Thyroid gland (tissue), 4 donors: ENCODE measurements around the gene PTPRZ1.

Source experiments
- POLR2A ChIP-seq, 2 donors: fragments of 450-650 bp; IDR thresholded peaks; one replicate each; pipeline ENCODE4 v1.6.1; 2017; ENCODE audit warnings: antibody characterized with exemption in 2 of 2, mild to moderate bottlenecking in 2 of 2, moderate library complexity in 1 of 2
- TF ChIP-seq, protein P1 (sequence below), 6 experiments: fragments of 200-600 bp in 3 of 6; fragments of 450-650 bp in 3 of 6; sonication (generic) in 3 of 6; IDR thresholded peaks; one replicate each; pipeline ENCODE4 v1.5.1; 2016 to 2019; ENCODE audit warnings: antibody characterized with exemption in 6 of 6, mild to moderate bottlenecking in 2 of 6, inconsistent platforms in 1 of 6, moderate library complexity in 1 of 6

DNA sequence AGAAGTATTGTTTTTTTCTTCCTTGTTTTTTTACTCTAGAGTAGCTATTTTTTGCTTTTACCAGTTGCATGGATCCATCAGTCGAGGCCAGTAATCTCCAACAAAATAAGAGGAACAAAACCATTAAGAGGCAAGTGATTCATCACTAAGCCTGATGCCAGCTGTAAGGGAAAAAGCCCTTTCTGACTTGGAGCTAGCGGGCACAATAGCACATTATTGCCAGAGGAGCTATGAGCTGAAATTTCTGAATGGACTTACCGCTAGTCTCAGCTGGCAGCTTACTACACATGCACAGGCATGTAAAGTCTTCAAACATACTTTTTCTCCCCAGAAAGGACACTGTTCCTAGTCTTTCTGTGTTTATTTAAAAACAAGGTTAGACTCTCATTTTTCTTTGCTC, 41.6 kb upstream of the PTPRZ1 start:
- TF ChIP-seq, protein P1, sequence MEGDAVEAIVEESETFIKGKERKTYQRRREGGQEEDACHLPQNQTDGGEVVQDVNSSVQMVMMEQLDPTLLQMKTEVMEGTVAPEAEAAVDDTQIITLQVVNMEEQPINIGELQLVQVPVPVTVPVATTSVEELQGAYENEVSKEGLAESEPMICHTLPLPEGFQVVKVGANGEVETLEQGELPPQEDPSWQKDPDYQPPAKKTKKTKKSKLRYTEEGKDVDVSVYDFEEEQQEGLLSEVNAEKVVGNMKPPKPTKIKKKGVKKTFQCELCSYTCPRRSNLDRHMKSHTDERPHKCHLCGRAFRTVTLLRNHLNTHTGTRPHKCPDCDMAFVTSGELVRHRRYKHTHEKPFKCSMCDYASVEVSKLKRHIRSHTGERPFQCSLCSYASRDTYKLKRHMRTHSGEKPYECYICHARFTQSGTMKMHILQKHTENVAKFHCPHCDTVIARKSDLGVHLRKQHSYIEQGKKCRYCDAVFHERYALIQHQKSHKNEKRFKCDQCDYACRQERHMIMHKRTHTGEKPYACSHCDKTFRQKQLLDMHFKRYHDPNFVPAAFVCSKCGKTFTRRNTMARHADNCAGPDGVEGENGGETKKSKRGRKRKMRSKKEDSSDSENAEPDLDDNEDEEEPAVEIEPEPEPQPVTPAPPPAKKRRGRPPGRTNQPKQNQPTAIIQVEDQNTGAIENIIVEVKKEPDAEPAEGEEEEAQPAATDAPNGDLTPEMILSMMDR (IDR thresholded peaks at IDR 0.05): no peak
- TF ChIP-seq POLR2A (IDR thresholded peaks at IDR 0.05): no peak
